SK-N-SH (cell line): ENCODE data around the gene ACVRL1. TPM values are rescaled to one million over a fixed set of nuclear protein-coding genes. Genes with fewer than 3 reads are reported as not detected.

Source experiments
- CTCF ChIA-PET: fragments of 300-600, 350-600 bp; formaldehyde crosslinking; extraction: SDS; loops from one replicate; lab custom pipeline; 2021; lab: Yijun Ruan, JAX
- POLR2A ChIA-PET: fragments of 350-600 bp; sonication (Branson Sonifier 250); formaldehyde crosslinking; extraction: SDS; loops from one replicate; lab custom pipeline; 2020; ENCODE audit warnings: antibody characterized with exemption, inconsistent platforms; lab: Yijun Ruan, JAX
- DNase-seq: peaks from one replicate; pipeline ENCODE4 v3.0.0; 2012
- H2AFZ ChIP-seq: fragments of 200-600 bp; sonication (generic); 2 replicates; pipeline ENCODE4 v1.8.1; 2016; ENCODE audit warnings: antibody characterized with exemption, mild to moderate bottlenecking, low read depth
- H3F3A ChIP-seq: fragments of 200-600 bp; sonication (generic); replicated peaks from 2 replicates; pipeline ENCODE3; 2016; ENCODE audit warnings: antibody characterized with exemption, mild to moderate bottlenecking; ENCODE audit not compliant: insufficient read depth
- H3K27ac ChIP-seq, 2 experiments: fragments of 200-500 bp in 1 of 2; fragments of 200-600 bp in 1 of 2; sonication (Bioruptor generic) in 1 of 2; sonication (generic), shearing (Covaris generic) in 1 of 2; 2 replicates each; pipeline versions ENCODE4 v1.5.1 to v1.6.1; 2014 to 2016; ENCODE audit warnings: low read depth in 2 of 2, inconsistent platforms in 1 of 2, low read length in 1 of 2, mild to moderate bottlenecking in 1 of 2, mixed read lengths in 1 of 2
- H3K27me3 ChIP-seq: fragments of 200-600 bp; sonication (generic), shearing (Covaris generic); 2 replicates; pipeline ENCODE4 v1.6.1; 2016; ENCODE audit warnings: mixed run types; ENCODE audit not compliant: insufficient read depth
- H3K36me3 ChIP-seq, 2 experiments: fragments of 200-500 bp in 1 of 2; fragments of 200-600 bp in 1 of 2; sonication (Bioruptor generic) in 1 of 2; sonication (generic) in 1 of 2; replicated peaks in 1 of 2; 2 replicates each; pipeline versions ENCODE3 to v1.5.1; 2014 to 2016; ENCODE audit warnings: low read length in 1 of 2, mild to moderate bottlenecking in 1 of 2; ENCODE audit not compliant: insufficient read depth in 2 of 2, control insufficient read depth in 1 of 2
- H3K4me1 ChIP-seq, 2 experiments: fragments of 200-500 bp in 1 of 2; fragments of 200-600 bp in 1 of 2; sonication (Bioruptor generic) in 1 of 2; sonication (generic), shearing (Covaris generic) in 1 of 2; 2 replicates each; pipeline versions ENCODE4 v1.5.1 to v1.6.1; 2014 to 2016; ENCODE audit warnings: low read depth in 1 of 2, low read length in 1 of 2, mixed run types in 1 of 2; ENCODE audit not compliant: insufficient read depth in 2 of 2, control insufficient read depth in 1 of 2
- H3K4me2 ChIP-seq: fragments of 200-600 bp; sonication (generic), shearing (Covaris generic); 2 replicates; pipeline ENCODE4 v1.6.1; 2017; ENCODE audit warnings: mixed run types
- H3K4me3 ChIP-seq, 2 experiments: fragments of 200-500 bp in 1 of 2; fragments of 200-600 bp in 1 of 2; sonication (Bioruptor generic) in 1 of 2; sonication (generic), shearing (Covaris generic) in 1 of 2; 2 replicates each; pipeline versions ENCODE4 v1.5.1 to v1.8.1; 2014 to 2016; ENCODE audit warnings: low read depth in 2 of 2, inconsistent platforms in 1 of 2, low read length in 1 of 2, mild to moderate bottlenecking in 1 of 2, mixed read lengths in 1 of 2, moderate library complexity in 1 of 2
- H3K79me2 ChIP-seq: fragments of 200-600 bp; sonication (generic); 2 replicates; pipeline ENCODE4 v1.8.1; 2017; ENCODE audit warnings: mild to moderate bottlenecking; ENCODE audit not compliant: insufficient read depth
- H3K9ac ChIP-seq: fragments of 200-600 bp; sonication (generic); 2 replicates; pipeline ENCODE4 v1.6.1; 2017; ENCODE audit warnings: mixed run types
- H3K9me2 ChIP-seq: fragments of 200-600 bp; sonication (generic); 2 replicates; pipeline ENCODE4 v1.6.1; 2017; ENCODE audit warnings: mixed run types
- H3K9me3 ChIP-seq: fragments of 200-600 bp; sonication (generic); 2 replicates; pipeline ENCODE4 v1.6.1; 2017; ENCODE audit warnings: mixed run types, mild to moderate bottlenecking, moderate library complexity
- H4K20me1 ChIP-seq: fragments of 200-600 bp; sonication (generic); 2 replicates; pipeline ENCODE4 v1.6.1; 2017; ENCODE audit warnings: mild to moderate bottlenecking, mixed run types; ENCODE audit not compliant: insufficient read depth
- CHD2 ChIP-seq: fragments of 150-350 bp; IDR thresholded peaks from 2 replicates; pipeline ENCODE4 v1.6.1; 2018; ENCODE audit warnings: low read length; ENCODE audit not compliant: partially characterized antibody
- EP300 ChIP-seq, 2 experiments: IDR thresholded peaks; 2 replicates each; pipeline versions ENCODE4 v1.4.0 to v1.6.1; 2012; ENCODE audit warnings: borderline replicate concordance in 1 of 2, low read depth in 1 of 2, low read length in 1 of 2
- FOXJ3 ChIP-seq: sonication (generic); formaldehyde crosslinking; IDR thresholded peaks from 2 replicates; pipeline ENCODE4 v1.5.1; 2020; ENCODE audit warnings: mild to moderate bottlenecking, missing genetic modification reagents
- GATA2 ChIP-seq: sonication (generic); formaldehyde crosslinking; IDR thresholded peaks from 2 replicates; pipeline ENCODE4 v1.5.0; 2020; ENCODE audit warnings: mild to moderate bottlenecking, missing genetic modification reagents
- IRF3 ChIP-seq: fragments of 150-350 bp; IDR thresholded peaks from 2 replicates; pipeline ENCODE4 v1.6.1; 2016; ENCODE audit warnings: mild to moderate bottlenecking, low read depth, low read length
- MEF2A ChIP-seq: IDR thresholded peaks from 2 replicates; pipeline ENCODE4 v1.4.0; 2012; ENCODE audit warnings: low read depth, borderline replicate concordance
- POLR2AphosphoS5 ChIP-seq: IDR thresholded peaks from 2 replicates; pipeline ENCODE4 v1.6.1; 2012; ENCODE audit warnings: low read depth, low read length
- RFX5 ChIP-seq: IDR thresholded peaks from 2 replicates; pipeline ENCODE4 v1.6.1; 2012; ENCODE audit warnings: mild to moderate bottlenecking, improper control_type of control experiment, low read length
- USF2 ChIP-seq: fragments of 150-350 bp; IDR thresholded peaks from 2 replicates; pipeline ENCODE4 v1.6.1; 2017; ENCODE audit warnings: antibody characterized with exemption, low read length, low read depth, borderline replicate concordance
- WGBS: methylation state at CpG from one replicate; pipeline ENCODE4 v1.1.6; 2017; ENCODE audit warnings: low lambda C conversion rate; 5-methylcytosine and 5-hydroxymethylcytosine counted together
- polyA plus RNA-seq, 3 experiments: library from polyadenylated mRNA; depleted of rRNA; stranded (reverse); fragments of >200 nt; gene quantifications; 2 replicates each; pipeline ENCODE4 v1.2.3, GENCODE V29; 2012
- TF ChIP-seq, protein P1 (sequence below): IDR thresholded peaks from 2 replicates; pipeline ENCODE4 v1.4.0; 2012; ENCODE audit warnings: low read depth, borderline replicate concordance

The ACVRL1 gene
- polyA plus RNA-seq, 1 of the 3 experiments (the other 2 are of a cell fraction), result 0.07 TPM

DNA sequence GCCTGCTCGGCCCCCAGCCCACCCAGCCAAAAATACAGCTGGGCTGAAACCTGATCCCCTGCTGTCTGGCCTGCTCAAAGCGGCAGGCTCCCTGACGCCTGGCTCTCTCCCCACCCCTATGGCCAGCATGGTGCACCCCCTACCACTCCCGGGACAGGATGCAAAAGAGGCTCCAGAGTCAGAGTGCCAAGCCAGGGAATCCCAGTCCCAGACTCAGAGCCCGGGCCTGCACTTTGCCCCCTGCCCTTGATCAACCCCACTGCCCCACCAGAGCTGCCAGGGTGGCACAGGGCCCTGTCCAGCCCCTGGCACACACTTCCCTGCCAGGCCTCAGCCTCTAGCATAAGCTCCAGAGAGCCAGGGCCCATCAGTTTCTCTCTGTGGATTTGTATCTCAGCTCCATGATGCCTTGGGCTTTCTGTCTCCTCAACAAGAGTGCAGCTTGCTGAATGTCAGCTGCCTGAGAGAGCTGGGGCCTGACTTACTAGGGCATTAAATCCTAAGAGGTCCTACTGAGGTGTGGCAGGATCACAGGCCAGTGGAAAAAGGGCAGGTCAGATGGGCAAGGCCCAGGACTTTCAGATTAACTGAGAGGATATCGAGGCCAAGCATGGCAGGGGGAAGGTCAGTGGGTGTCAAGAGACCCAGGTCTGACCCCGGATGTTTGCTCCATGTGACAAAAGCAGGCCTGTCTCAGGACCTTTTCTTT lies 13.9 kb downstream of the ACVRL1 start (continued):
- no peak for TF ChIP-seq IRF3

GRCh38 chr12:51922146-51922545 lies 14.8 kb downstream of the ACVRL1 start:
- no peak overlapping the region for H3K27ac ChIP-seq
- no peak overlapping the region for H3K4me3 ChIP-seq
- 83% methylated on average over 2 of the region's 2 CpGs for WGBS
- H3K36me3 ChIP-seq, result no peaks in the 10 kb centered on the region
- H4K20me1 ChIP-seq, result no peaks in the 10 kb centered on the region
- no peak for DNase-seq
- H3K79me2 ChIP-seq, result no peaks in the 10 kb centered on the region
- H3K9ac ChIP-seq, result no peak overlapping the region
- ChIA-PET CTCF (interaction anchor here (0.7 to 10.1 kb wide), 7 partner anchors 9 to 103 kb away, joined by 3 to 55 read pairs (median 7); no protein-coding TSS in a partner anchor), POLR2A (interaction anchor here (1.2 kb wide), 1 partner anchor 9 kb away, joined by 3 read pairs; no protein-coding TSS in a partner anchor)
- H3K4me2 ChIP-seq, result no peak overlapping the region
- no peaks in the 10 kb centered on the region for H3K9me3 ChIP-seq
- H3K9me2 ChIP-seq, result no peaks in the 10 kb centered on the region
- no peaks in the 10 kb centered on the region for H3K27me3 ChIP-seq
- TF ChIP-seq CHD2 (no peak), RFX5 (no peak), USF2 (no peak), FOXJ3 (CRISPR knock-in tag) (no peak), GATA2 (no peak), MEF2A (no peak), POLR2AphosphoS5 (no peak), EP300 (IDR thresholded peaks at IDR 0.05; ENCODE audit: borderline replicate concordance in 1 of 2, low read depth in 1 of 2, low read length in 1 of 2) (no peak)
- TF ChIP-seq, protein P1, sequence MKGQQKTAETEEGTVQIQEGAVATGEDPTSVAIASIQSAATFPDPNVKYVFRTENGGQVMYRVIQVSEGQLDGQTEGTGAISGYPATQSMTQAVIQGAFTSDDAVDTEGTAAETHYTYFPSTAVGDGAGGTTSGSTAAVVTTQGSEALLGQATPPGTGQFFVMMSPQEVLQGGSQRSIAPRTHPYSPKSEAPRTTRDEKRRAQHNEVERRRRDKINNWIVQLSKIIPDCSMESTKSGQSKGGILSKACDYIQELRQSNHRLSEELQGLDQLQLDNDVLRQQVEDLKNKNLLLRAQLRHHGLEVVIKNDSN, result no peak
- no peak overlapping the region for H2AFZ ChIP-seq
- peaks cover 0 to 55% of the 10 kb centered on the region in 2 experiments; a peak in 2 of 4 replicates for H3K4me1 ChIP-seq
- no peaks in the 10 kb centered on the region for H3F3A ChIP-seq
